ENCODE results near the gene KIAA1614.
A peak's percentile ranks its signal among the peaks of the same experiment; 100 is the strongest.

GRCh38 chr1:180863158-180863775, 49.4 kb upstream of the KIAA1614 start:
- peak; percentile 59 to 66 (median 60) for TF ChIP-seq CTCF (IDR thresholded peaks at IDR 0.05)
- TF ChIP-seq POLR2A (IDR thresholded peaks at IDR 0.05), result no peak

Measured in vagina (tissue), 2 donors.